PC-3 (cell line): Measurements from ENCODE around the gene CSK. TPM values are rescaled to one million over a fixed set of nuclear protein-coding genes. Genes with fewer than 3 reads are reported as not detected.

Source experiments
- ATAC-seq: fragments of 200-7000 bp; cut with Tn5 transposase; 2 replicates; pipeline ENCODE4 v1.9.1; 2020; ENCODE audit warnings: mild to moderate bottlenecking, moderate library complexity
- BruUV-seq: library from RNA; stranded (reverse); fragments of 400-500 nt; replicated peaks from 2 replicates; lab custom pipeline; 2021; lab: Mats Ljungman, UMichigan
- CTCF ChIA-PET: fragments of 300-600 bp; sonication (Branson Sonifier 250); formaldehyde crosslinking; loops from one replicate; lab custom pipeline; 2022; ENCODE audit warnings: antibody characterized with exemption; lab: Charles Lee
- POLR2A ChIA-PET: fragments of 300-600 bp; sonication (Branson Sonifier 250); formaldehyde crosslinking; loops from one replicate; lab custom pipeline; 2022; ENCODE audit warnings: antibody characterized with exemption; ENCODE audit not compliant: unreplicated experiment; lab: Charles Lee
- DNase-seq: peaks from one replicate; pipeline ENCODE4 v3.0.0-alpha.2; 2015
- H2AFZ ChIP-seq: fragments of 300-600 bp; sonication (generic); 2 replicates; pipeline ENCODE4 v1.6.0; 2016; ENCODE audit warnings: antibody characterized with exemption, low read length
- H3F3A ChIP-seq: fragments of 300-600 bp; sonication (generic); one replicate; pipeline ENCODE4 v1.6.0; 2017; ENCODE audit warnings: antibody characterized with exemption, low read length, control low read depth, mild to moderate bottlenecking; ENCODE audit not compliant: unreplicated experiment
- H3K27ac ChIP-seq: fragments of 300-600 bp; sonication (generic); 2 replicates; pipeline ENCODE4 v1.5.1; 2016; ENCODE audit warnings: mild to moderate bottlenecking, low read length
- H3K27me3 ChIP-seq: fragments of 300-600 bp; sonication (generic); 2 replicates; pipeline ENCODE4 v1.6.1; 2016; ENCODE audit warnings: low read length, mixed read lengths
- H3K36me3 ChIP-seq: fragments of 300-600 bp; sonication (generic); 2 replicates; pipeline ENCODE4 v1.6.1; 2016; ENCODE audit warnings: low read depth, mixed run types, low read length, mixed read lengths
- H3K4me1 ChIP-seq: fragments of 300-600 bp; sonication (generic); 2 replicates; pipeline ENCODE4 v1.5.1; 2016; ENCODE audit warnings: low read length; ENCODE audit not compliant: insufficient read depth
- H3K4me2 ChIP-seq: fragments of 300-600 bp; sonication (generic); 2 replicates; pipeline ENCODE4 v1.6.0; 2016; ENCODE audit warnings: low read length
- H3K4me3 ChIP-seq: fragments of 300-600 bp; sonication (generic); 2 replicates; pipeline ENCODE4 v1.5.1; 2016; ENCODE audit warnings: mild to moderate bottlenecking, low read length, mixed read lengths
- H3K79me2 ChIP-seq: fragments of 300-600 bp; sonication (generic); 2 replicates; pipeline ENCODE4 v1.6.1; 2017; ENCODE audit warnings: low read length, mixed read lengths
- H3K9ac ChIP-seq: fragments of 300-600 bp; sonication (generic); 2 replicates; pipeline ENCODE4 v1.6.0; 2016; ENCODE audit warnings: mild to moderate bottlenecking, low read length
- H3K9me2 ChIP-seq: fragments of 300-600 bp; sonication (generic); replicated peaks from 2 replicates; pipeline ENCODE4 v1.6.1; 2016; ENCODE audit warnings: mixed run types, low read length, mixed read lengths
- H3K9me3 ChIP-seq: fragments of 300-600 bp; sonication (generic); 2 replicates; pipeline ENCODE4 v1.6.1; 2016; ENCODE audit warnings: low read length, mixed read lengths
- H4K20me1 ChIP-seq: fragments of 300-600 bp; sonication (generic); 2 replicates; pipeline ENCODE4 v1.6.1; 2016; ENCODE audit warnings: low read length, mixed read lengths
- CTCF ChIP-seq: fragments of 300-600 bp; sonication (generic); conservative IDR thresholded peaks from 2 replicates; pipeline ENCODE4 v1.5.1; 2017; ENCODE audit warnings: antibody characterized with exemption, low read depth, mild to moderate bottlenecking, low read length
- EZH2 ChIP-seq: fragments of 300-600 bp; sonication (generic); IDR thresholded peaks from one replicate; pipeline ENCODE4 v1.6.1; 2017; ENCODE audit warnings: antibody characterized with exemption, mild to moderate bottlenecking, low read length; ENCODE audit not compliant: unreplicated experiment
- EZH2phosphoT487 ChIP-seq: fragments of 300-600 bp; sonication (generic); IDR thresholded peaks from 2 replicates; pipeline ENCODE4 v1.6.1; 2018; ENCODE audit warnings: mild to moderate bottlenecking, antibody characterized with exemption, low read length, borderline replicate concordance
- intact Hi-C: fragments of 100-400 bp; cut with micrococcal nuclease; formaldehyde crosslinking; loops from 2 replicates; pipeline ENCODE4 v1.9.0; 2023
- total RNA-seq: library from RNA; depleted of rRNA; stranded (reverse); fragments of >200 nt; gene quantifications from 2 replicates; pipeline ENCODE4 v1.2.3, GENCODE V29; 2014

Gene CSK
- total RNA-seq, 1 experiment from 2014 or later, result 38.0 TPM

GRCh38 chr15:74808840-74809229 is 27.0 kb downstream of the CSK start:
- intact Hi-C loops, result no loop called here
- TF ChIP-seq CTCF (peak; percentile 31; the same call in 1 of the 2 replicates), EZH2phosphoT487 (no peak)
- Histone ChIP-seq H3K27ac (no peak overlapping the region), H2AFZ (no peak overlapping the region), H3K9me3 (no peaks in the 10 kb centered on the region), H3F3A (no peaks in the 10 kb centered on the region), H3K9ac (no peak overlapping the region), H4K20me1 (no peaks in the 10 kb centered on the region), H3K36me3 (0 out of 2 replicates have a peak, but pooled peaks cover 4% of the 10 kb centered on the region), H3K4me1 (peaks cover 3% of the 10 kb centered on the region; the same call in 1 of the 2 replicates), H3K9me2 (no peaks in the 10 kb centered on the region), H3K27me3 (no peaks in the 10 kb centered on the region), H3K4me2 (no peak overlapping the region), H3K4me3 (no peak overlapping the region), H3K79me2 (no peaks in the 10 kb centered on the region)
- no TSS peak for BruUV-seq
- POLR2A ChIA-PET, result no interaction called here
- DNase-seq (no peak), ATAC-seq (no peak)
- CTCF ChIA-PET, result no interaction called here

- Histone ChIP-seq H3K27ac (no peak overlapping the region), H3K79me2 (no peaks in the 10 kb centered on the region), H3K9me3 (no peaks in the 10 kb centered on the region), H3F3A (no peaks in the 10 kb centered on the region), H3K4me1 (peaks cover 3% of the 10 kb centered on the region; the same call in 1 of the 2 replicates), H3K27me3 (no peaks in the 10 kb centered on the region), H3K9ac (no peak overlapping the region), H4K20me1 (no peaks in the 10 kb centered on the region), H3K9me2 (no peaks in the 10 kb centered on the region), H3K4me2 (no peak overlapping the region), H2AFZ (no peak overlapping the region), H3K4me3 (no peak overlapping the region), H3K36me3 (0 out of 2 replicates have a peak, but pooled peaks cover under 1% of the 10 kb centered on the region)
- intact Hi-C loops, result no loop called here
- BruUV-seq, result no TSS peak
- POLR2A ChIA-PET, result no interaction called here
- no peak for ATAC-seq
- CTCF ChIA-PET, result no interaction called here
- no peak for DNase-seq
- TF ChIP-seq CTCF (no peak), EZH2 (no peak)
These were observed 27.4 kb downstream of the CSK start for GRCh38 chr15:74809242-74809641.

GRCh38 chr15:74809956-74810355 is 28.1 kb downstream of the CSK start:
- Histone ChIP-seq H3K9me2 (no peaks in the 10 kb centered on the region), H2AFZ (no peak overlapping the region), H3K79me2 (no peaks in the 10 kb centered on the region), H3K4me3 (no peak overlapping the region), H3K9ac (no peak overlapping the region), H4K20me1 (no peaks in the 10 kb centered on the region), H3K4me1 (peaks cover 6% of the 10 kb centered on the region), H3K4me2 (no peak overlapping the region), H3K9me3 (no peaks in the 10 kb centered on the region), H3K36me3 (no peaks in the 10 kb centered on the region), H3F3A (no peaks in the 10 kb centered on the region), H3K27me3 (no peaks in the 10 kb centered on the region), H3K27ac (no peak overlapping the region)
- ChIA-PET POLR2A (no interaction called here), CTCF (no interaction called here)
- no TSS peak for BruUV-seq
- DNase-seq (peak; percentile 39), ATAC-seq (peak; percentile 38; the same call in 1 of the 2 replicates)
- TF ChIP-seq EZH2, result no peak
- no peak for TF ChIP-seq EZH2phosphoT487
- no peak for TF ChIP-seq CTCF
- intact Hi-C loops, result no loop called here
